ENCODE measurements around the gene SDR42E2.

Gene SDR42E2

GRCh38 chr16:22190081-22190775 is 27.9 kb downstream of the SDR42E2 start (continued):
- TF ChIP-seq PRDM2 (tag by site-specific recombination; IDR thresholded peaks at IDR 0.05; ENCODE audit: borderline replicate concordance) (no peak), ZNF433 (tag by site-specific recombination; IDR thresholded peaks at IDR 0.05; ENCODE audit: low read depth) (no peak), PRDM10 (tag by site-specific recombination; IDR thresholded peaks at IDR 0.05) (no peak; the same call in none of the 2 replicates), PRDM4 (tag by site-specific recombination; IDR thresholded peaks at IDR 0.05) (no peak), HOXC10 (CRISPR knock-in tag; IDR thresholded peaks at IDR 0.05) (no peak), ZNF211 (tag by site-specific recombination; IDR thresholded peaks at IDR 0.05; ENCODE audit: low read depth) (no peak), INSM2 (tag by site-specific recombination; IDR thresholded peaks at IDR 0.05) (no peak), ZNF302 (tag by site-specific recombination; IDR thresholded peaks at IDR 0.05; ENCODE audit: low read depth) (no peak), ZNF350 (tag by site-specific recombination; IDR thresholded peaks at IDR 0.05) (no peak), ZFP41 (tag by site-specific recombination; IDR thresholded peaks at IDR 0.05; ENCODE audit: borderline replicate concordance) (no peak), ZEB2 (tag by site-specific recombination; IDR thresholded peaks at IDR 0.05) (peak; percentile 53), ZNF423 (tag by site-specific recombination; IDR thresholded peaks at IDR 0.05) (no peak), ZBTB6 (tag by site-specific recombination; IDR thresholded peaks at IDR 0.05) (no peak), ZBTB17 (tag by site-specific recombination; IDR thresholded peaks at IDR 0.05) (peak; percentile 74), SP3 (tag by site-specific recombination; IDR thresholded peaks at IDR 0.05) (no peak), ZNF768 (tag by site-specific recombination; IDR thresholded peaks at IDR 0.05) (no peak), ZXDB (tag by site-specific recombination; IDR thresholded peaks at IDR 0.05) (peak; percentile 66), ZNF138 (tag by site-specific recombination; IDR thresholded peaks at IDR 0.05; ENCODE audit: borderline replicate concordance) (no peak), ZNF223 (tag by site-specific recombination; IDR thresholded peaks at IDR 0.05) (no peak), GLI2 (tag by site-specific recombination; IDR thresholded peaks at IDR 0.05; ENCODE audit: borderline replicate concordance, low read depth) (no peak), SALL2 (tag by site-specific recombination; IDR thresholded peaks at IDR 0.05; ENCODE audit: borderline replicate concordance) (no peak), KLF1 (tag by site-specific recombination; IDR thresholded peaks at IDR 0.05) (peak; percentile 84), ZNF514 (tag by site-specific recombination; IDR thresholded peaks at IDR 0.05) (no peak), ZNF214 (tag by site-specific recombination; IDR thresholded peaks at IDR 0.05; ENCODE audit: borderline replicate concordance) (no peak), ZNF174 (tag by site-specific recombination; IDR thresholded peaks at IDR 0.05) (no peak)

All from HEK293 (cell line).